ENCODE data around the gene PCDH8.
"Not testable (repeated sequence)": the region's sequence is repeated elsewhere in the genome, so short reads cannot be mapped to it uniquely, and the experiment has no call there.

Gene PCDH8

GRCh38 chr13:52817886-52818285 lies 30.6 kb downstream of the PCDH8 start:
- DNase-seq (ENCODE audit: low read depth): not testable (repeated sequence)

GRCh38 chr13:52815330-52815729 lies 33.1 kb downstream of the PCDH8 start:
- DNase-seq (ENCODE audit: low read depth): no peak

GRCh38 chr13:52812941-52813340 lies 35.5 kb downstream of the PCDH8 start:
- DNase-seq (ENCODE audit: low read depth): no peak

DNA sequence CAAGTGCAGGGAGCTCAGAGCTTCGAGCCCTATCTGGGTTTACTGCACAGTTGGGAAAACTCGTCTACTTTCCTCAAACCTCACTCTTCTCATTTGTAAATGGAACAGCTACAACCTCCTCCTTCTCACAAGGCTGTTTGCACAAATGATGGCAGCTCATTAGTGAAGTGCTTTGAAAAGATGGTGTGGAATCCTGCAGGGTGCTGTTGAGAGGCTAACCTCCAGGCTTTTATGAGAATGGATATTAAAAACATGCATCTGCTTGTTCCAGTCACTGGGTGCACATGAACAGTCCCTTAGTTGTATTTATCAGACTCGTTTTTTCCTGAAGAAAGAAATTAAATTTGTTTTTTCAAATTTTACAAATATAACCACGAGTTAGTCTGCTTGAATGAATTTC lies 36.6 kb downstream of the PCDH8 start:
- no peak for DNase-seq (ENCODE audit: low read depth)

- no peak for DNase-seq (ENCODE audit: low read depth)
Observed at GRCh38 chr13:52810526-52810925, 37.9 kb downstream of the PCDH8 start.

DNA sequence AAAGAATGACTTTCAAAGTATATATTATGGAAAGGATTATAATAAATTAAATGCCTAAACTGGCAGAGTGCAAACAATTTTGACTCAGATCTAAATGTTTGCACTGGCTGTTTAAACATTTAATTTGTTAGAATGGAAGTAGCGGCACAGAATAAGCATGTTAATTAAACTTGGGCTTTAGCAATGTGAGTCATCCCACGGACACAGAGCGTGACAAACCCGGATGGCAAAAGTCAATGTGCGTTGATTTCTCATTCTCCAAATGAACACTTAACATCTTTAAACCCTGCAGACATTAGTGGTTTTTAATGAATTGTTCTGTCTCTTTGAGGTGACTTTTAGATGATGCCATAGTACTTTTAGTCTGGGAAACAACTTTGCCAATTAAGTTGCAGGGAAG lies 38.4 kb downstream of the PCDH8 start:
- DNase-seq (ENCODE audit: low read depth): no peak

DNA sequence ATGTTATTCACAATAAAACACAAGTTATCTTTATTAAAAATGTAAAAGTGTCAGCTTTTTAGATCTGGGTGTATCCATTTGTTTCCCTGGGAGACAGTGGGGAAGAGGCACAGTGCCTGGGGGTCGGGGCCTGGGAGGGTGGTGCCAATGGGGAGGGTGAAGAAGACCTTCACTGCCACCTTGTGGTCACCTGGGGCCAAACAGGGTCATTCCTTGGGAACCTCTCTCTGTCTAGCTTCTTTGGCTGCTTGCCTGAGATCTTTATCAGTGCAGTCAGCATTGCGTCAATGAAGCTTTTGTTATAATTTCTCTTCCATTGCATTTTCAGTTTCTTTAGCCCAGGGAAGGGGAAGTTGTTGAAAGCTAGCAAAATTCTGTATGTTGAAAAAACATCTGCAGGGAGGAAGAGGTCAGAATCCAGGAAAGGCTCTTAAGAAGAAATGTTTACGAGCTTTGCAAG lies 39.1 kb downstream of the PCDH8 start:
- DNase-seq (ENCODE audit: low read depth): no peak

- DNase-seq (ENCODE audit: low read depth): no peak
Observed at GRCh38 chr13:52808842-52809219, 39.6 kb downstream of the PCDH8 start.

GRCh38 chr13:52806029-52806428 lies 42.4 kb downstream of the PCDH8 start:
- no peak for DNase-seq (ENCODE audit: low read depth)

- DNase-seq (ENCODE audit: low read depth): no peak
Observed at GRCh38 chr13:52804202-52804641, 44.2 kb downstream of the PCDH8 start.

DNA sequence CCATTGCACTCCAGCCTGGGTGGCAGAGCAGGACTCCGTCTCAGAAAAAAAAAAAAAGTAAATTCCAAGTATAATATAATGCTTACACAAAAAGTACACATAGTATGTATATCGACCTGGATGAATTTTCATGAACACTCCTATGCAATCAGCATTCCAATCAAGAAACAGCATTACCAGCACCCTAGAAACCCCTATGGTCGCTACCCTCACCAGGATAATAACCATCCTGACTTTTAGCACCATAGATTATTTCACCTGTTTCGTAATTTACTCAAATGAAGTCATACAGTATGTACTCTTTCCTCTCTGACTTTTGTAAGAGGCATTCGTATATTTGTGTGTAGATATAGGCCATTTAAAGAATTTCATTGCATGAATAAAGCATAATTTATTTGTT lies 47.6 kb downstream of the PCDH8 start:
- no peak for DNase-seq (ENCODE audit: low read depth)

GRCh38 chr13:52798770-52799430 lies 49.5 kb downstream of the PCDH8 start:
- DNase-seq (ENCODE audit: low read depth): no peak

GRCh38 chr13:52797176-52797575 lies 51.3 kb downstream of the PCDH8 start:
- no peak for DNase-seq (ENCODE audit: low read depth)

DNA sequence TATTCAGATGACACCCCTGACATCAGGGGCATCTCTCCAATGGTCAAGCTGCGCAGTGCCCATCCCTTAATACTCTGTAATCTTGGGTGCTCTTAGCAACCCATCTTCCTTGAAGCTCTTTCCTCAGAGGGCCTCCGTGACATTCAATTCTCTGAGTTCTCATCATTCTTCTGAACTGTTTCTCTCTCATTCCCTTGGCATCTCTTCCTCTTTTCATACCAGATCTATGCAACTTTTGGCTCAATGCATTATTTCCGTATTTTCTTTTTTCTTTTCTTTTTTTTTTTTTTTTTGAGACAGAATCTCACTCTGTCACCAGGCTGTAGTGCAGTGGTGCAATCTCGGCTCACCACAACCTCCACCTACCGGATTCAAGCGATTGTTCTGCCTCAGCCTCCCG lies 53.9 kb downstream of the PCDH8 start:
- DNase-seq (ENCODE audit: low read depth): no peak

DNA sequence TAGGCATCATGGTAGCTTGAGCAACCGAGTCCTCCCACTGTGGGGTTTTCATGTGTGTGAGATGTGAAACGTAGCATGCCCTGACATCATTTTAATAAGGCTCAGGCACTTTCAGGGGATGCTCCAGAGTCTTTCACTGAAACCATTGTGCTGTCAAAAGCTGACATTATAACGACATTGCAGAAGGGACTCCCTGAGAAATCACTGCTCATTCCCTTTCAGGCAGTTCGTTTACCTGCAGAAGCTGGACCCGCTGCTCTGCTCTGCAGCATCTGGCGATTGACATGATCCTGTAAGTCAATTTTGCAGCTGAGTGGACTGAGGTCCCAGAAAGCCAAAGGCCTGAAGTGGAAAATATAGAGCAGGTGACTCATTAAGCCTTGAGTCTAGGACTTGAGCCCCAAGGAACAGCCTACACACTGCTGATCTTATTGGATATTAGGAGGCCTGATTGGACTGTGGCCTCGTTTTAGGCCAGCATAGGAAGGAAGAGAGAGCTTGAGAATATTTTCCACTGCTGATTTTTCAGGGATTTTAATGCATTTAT lies 54.9 kb downstream of the PCDH8 start:
- no peak for DNase-seq (ENCODE audit: low read depth)

All from T-helper 22 cell (primary cell).